GM21576 (cell line): Measurements from ENCODE around the gene SULT1A4.
"Not testable (repeated sequence)": the region's sequence is repeated elsewhere in the genome, so short reads cannot be mapped to it uniquely, and the experiment has no call there.

Source experiments
- ATAC-seq: cut with Tn5 transposase; IDR thresholded peaks from one replicate; pipeline ENCODE4 v1.9.1; 2021; ENCODE audit warnings: mild to moderate bottlenecking, moderate library complexity; ENCODE audit not compliant: unreplicated experiment

Gene SULT1A4

GRCh38 chr16:29459706-29460646 is at the start of gene SULT1A4:
Gene SULT1A4, plus strand, starts transcription at chr16:29459913. Its CDS starts 1,473 bp downstream, at chr16:29461386.
- ATAC-seq = not testable (repeated sequence)

- not testable (repeated sequence) for ATAC-seq
Observed at GRCh38 chr16:29423587-29423986, 36.1 kb upstream of the SULT1A4 start.

GRCh38 chr16:29425390-29425789 is 34.3 kb upstream of the SULT1A4 start:
- not testable (repeated sequence) for ATAC-seq

GRCh38 chr16:29453754-29454153 is 6.0 kb upstream of the SULT1A4 start:
- peak; percentile 17 for ATAC-seq

GRCh38 chr16:29454269-29454668 is 5.4 kb upstream of the SULT1A4 start, which contains the start of the genes BOLA2 and SLX1B:
Gene BOLA2, minus strand, starts transcription at chr16:29454351. Its CDS starts 98 bp downstream, at chr16:29454253.
Gene SLX1B, plus strand, starts transcription at chr16:29454533.
- peak; percentile 83 for ATAC-seq

GRCh38 chr16:29454828-29455227 is 4.9 kb upstream of the SULT1A4 start:
- ATAC-seq = peak; percentile 46

- ATAC-seq = not testable (repeated sequence)
Observed at GRCh38 chr16:29457660-29458059, 2.1 kb upstream of the SULT1A4 start.

GRCh38 chr16:29460647-29461030 is 926 bp downstream of the SULT1A4 start:
- ATAC-seq = not testable (repeated sequence)

- not testable (repeated sequence) for ATAC-seq
Observed at GRCh38 chr16:29465985-29466824, 6.5 kb downstream of the SULT1A4 start.

GRCh38 chr16:29466904-29467303 is 7.2 kb downstream of the SULT1A4 start:
- ATAC-seq = not testable (repeated sequence)

GRCh38 chr16:29467654-29468366 is 8.1 kb downstream of the SULT1A4 start:
- ATAC-seq = not testable (repeated sequence)

GRCh38 chr16:29469660-29470059 is 9.9 kb downstream of the SULT1A4 start:
- not testable (repeated sequence) for ATAC-seq

- not testable (repeated sequence) for ATAC-seq
Observed at GRCh38 chr16:29472065-29472464, 12.4 kb downstream of the SULT1A4 start.

- not testable (repeated sequence) for ATAC-seq
Observed at GRCh38 chr16:29482276-29482675, 22.6 kb downstream of the SULT1A4 start.

- not testable (repeated sequence) for ATAC-seq
Observed at GRCh38 chr16:29506308-29506707, 46.6 kb downstream of the SULT1A4 start, which contains the start of gene NPIPB12. Gene NPIPB12, minus strand, starts transcription at chr16:29506408.
